Coronary artery (tissue), 2 donors: ENCODE measurements around the gene MS4A7.

Experiments
- DNase-seq: peaks from one replicate; pipeline ENCODE4 v3.0.0-alpha.2; 2017; ENCODE audit warnings: low spot score
- H3K27ac ChIP-seq, 2 donors: fragments of 200-600 bp; sonication (generic); one replicate each; pipeline ENCODE4 v1.5.1; 2016 to 2019
- H3K4me3 ChIP-seq: fragments of 200-600 bp; sonication (generic); 2 replicates; pipeline ENCODE4 v1.5.1; 2016; ENCODE audit warnings: mild to moderate bottlenecking, moderate library complexity
- TF ChIP-seq, protein P1 (sequence below): fragments of 200-600 bp; sonication (generic); IDR thresholded peaks from one replicate; pipeline ENCODE4 v1.5.1; 2019; ENCODE audit warnings: antibody characterized with exemption

Gene MS4A7, protein sequence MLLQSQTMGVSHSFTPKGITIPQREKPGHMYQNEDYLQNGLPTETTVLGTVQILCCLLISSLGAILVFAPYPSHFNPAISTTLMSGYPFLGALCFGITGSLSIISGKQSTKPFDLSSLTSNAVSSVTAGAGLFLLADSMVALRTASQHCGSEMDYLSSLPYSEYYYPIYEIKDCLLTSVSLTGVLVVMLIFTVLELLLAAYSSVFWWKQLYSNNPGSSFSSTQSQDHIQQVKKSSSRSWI

DNA sequence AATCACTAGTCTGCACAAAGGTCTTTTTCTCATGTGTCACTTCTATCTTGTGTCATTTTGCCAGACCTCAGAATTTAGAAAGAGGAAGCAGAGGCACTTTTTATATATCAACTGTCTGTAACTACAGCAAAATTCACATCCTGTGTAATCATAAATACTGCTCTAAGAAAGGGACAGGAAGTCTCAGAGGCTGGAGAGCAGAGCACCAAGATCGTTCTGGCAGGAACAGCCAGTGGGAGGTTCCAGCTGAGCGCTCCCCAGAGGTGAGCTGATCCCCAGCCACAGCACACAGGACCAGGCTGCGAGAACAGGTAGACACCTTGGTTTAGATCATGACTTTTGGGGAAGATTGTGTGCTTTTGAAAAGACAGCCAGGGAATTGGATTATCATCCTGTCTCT is at the start of gene MS4A7:
Gene MS4A7, plus strand, starts transcription at position 179 of the 400 bp plus-strand sequence. CDS start 4,610 bp downstream, outside the sequence.
- Histone ChIP-seq H3K27ac (peak within 1 kb of the TSS in 1 of 2 donors; percentile 80), H3K4me3 (peak within 1 kb of the TSS; percentile 60)
- no peak for DNase-seq
- TF ChIP-seq, protein P1, sequence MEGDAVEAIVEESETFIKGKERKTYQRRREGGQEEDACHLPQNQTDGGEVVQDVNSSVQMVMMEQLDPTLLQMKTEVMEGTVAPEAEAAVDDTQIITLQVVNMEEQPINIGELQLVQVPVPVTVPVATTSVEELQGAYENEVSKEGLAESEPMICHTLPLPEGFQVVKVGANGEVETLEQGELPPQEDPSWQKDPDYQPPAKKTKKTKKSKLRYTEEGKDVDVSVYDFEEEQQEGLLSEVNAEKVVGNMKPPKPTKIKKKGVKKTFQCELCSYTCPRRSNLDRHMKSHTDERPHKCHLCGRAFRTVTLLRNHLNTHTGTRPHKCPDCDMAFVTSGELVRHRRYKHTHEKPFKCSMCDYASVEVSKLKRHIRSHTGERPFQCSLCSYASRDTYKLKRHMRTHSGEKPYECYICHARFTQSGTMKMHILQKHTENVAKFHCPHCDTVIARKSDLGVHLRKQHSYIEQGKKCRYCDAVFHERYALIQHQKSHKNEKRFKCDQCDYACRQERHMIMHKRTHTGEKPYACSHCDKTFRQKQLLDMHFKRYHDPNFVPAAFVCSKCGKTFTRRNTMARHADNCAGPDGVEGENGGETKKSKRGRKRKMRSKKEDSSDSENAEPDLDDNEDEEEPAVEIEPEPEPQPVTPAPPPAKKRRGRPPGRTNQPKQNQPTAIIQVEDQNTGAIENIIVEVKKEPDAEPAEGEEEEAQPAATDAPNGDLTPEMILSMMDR: no peak

DNA sequence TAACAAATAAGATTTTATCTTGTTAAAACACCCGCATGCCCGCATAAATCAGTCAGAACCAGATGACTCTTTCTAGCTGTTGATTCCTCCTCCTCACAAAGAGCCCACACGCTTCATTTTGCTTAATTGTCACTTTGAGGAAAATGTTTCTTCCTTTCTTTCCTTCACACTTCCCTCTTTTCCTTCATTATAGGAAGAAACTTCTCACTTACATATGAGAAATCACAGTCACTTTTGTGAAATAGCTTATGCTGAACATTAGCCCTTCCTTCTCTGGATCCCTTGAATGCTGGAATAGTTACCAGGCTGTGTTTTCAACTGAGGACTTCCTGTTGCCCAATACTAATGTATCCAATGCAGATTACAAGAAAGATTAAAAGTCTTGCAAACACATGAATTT is 45.5 kb upstream of the MS4A7 start:
- TF ChIP-seq, protein P1: no peak
- no peak overlapping the region for H3K4me3 ChIP-seq
- no peak overlapping the region for H3K27ac ChIP-seq
- no peak for DNase-seq

DNA sequence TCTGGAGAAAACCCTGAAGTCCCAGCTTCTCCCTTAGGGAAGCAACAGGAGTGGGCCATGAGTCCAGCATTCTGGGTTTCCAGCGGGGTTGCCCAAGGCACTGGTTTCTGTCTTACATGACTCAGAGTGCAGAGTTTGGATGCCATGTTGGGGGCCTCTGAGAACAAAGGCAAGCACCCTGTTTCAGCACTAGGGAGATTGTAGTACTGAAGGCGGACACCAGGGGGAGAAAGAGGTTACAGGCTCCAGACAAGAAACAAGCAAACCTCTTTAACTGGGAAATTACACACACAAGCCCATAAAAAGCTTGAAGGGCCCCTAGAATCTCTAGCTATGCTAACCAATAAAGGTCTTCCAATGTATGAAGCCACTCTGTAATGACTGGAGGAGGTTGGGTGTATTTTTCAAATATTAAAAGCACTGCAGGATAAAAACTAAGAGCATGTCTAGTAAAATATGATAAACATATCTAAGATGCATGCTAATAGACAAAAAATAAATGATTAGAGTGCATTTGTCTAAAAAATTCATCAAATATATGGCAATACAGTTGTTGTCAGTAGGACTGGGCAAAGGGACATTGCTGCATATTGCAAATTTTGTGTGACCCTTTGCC is 44.2 kb upstream of the MS4A7 start:
- H3K27ac ChIP-seq: peak overlapping the region in 1 of 2 donors; percentile 0
- no peak for DNase-seq
- TF ChIP-seq, protein P1: no peak

DNA sequence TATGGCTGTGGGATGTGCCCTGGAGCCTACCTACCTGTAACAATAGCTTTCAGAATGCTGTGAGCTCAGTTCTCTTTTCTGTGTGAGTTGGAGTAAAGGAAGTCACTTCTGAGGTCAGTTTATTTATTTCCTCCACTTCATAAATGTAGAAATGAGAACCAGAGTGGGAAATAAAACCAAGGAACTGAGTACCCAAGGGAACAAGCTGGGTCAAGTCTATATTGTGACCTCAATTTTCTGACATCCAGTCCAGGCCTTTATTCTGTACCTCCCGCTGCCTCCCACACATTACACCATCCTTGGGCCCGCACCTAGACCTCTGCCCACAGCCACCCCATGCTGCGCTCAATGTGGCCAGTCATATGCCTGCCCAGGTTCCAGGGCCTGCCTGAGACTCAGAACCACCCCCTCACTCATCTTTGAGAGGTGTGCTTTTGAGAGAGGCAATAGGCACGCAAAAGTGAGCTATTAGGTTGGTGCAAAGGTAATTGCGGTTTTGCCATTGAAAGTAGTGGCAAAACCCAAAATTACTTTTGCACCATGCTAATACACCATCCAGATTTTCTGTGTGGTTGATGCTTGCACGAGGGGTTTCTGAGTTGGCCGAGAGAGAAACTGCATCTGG is 41.5 kb upstream of the MS4A7 start:
- TF ChIP-seq, protein P1: no peak
- no peak for DNase-seq
- H3K4me3 ChIP-seq: no peak overlapping the region
- H3K27ac ChIP-seq: peak overlapping the region in 1 of 2 donors; percentile 31

More for the DNA sequence above, 44.2 kb upstream of the MS4A7 start:
- H3K4me3 ChIP-seq: no peak overlapping the region

DNA sequence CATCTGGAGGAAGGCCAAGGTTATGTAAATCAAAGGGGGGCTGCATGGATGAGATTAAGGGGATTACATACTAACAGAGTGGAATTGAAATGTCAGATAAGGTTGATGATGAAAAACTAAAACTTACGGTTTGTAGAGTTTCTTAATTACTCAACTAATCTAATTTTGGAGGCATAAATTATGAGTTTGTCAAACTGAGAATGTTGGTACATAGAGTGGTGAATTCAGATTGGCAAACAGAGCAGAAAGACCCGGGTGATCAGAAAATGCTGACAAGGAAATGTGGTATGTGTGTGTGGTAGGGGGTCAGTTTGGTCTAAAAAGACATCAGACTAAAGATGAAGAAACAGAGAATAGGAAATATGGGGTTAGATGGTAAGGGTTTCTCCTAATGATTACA is 40.3 kb upstream of the MS4A7 start:
- TF ChIP-seq, protein P1: no peak
- no peak overlapping the region for H3K27ac ChIP-seq
- no peak overlapping the region for H3K4me3 ChIP-seq
- no peak for DNase-seq

DNA sequence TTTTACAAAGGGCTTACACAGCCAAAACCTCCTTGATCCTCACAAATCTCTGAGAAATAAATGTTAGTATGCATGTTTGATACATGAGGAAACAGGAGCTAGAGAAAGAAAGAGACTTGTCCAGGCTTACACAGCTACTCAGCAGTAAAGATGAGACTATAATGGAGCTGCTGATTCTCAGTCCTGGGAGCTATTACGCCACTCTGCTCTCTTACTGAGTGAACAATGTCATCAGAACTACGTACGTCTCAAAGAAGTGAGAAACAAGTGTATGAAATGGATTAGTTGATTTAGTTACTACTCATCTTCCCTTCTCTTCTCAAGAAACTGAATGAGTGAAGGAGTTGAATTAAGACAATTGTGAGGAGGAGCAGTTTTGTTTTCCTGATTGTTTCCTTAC is 39.0 kb upstream of the MS4A7 start:
- no peak overlapping the region for H3K27ac ChIP-seq
- TF ChIP-seq, protein P1: no peak
- H3K4me3 ChIP-seq: no peak overlapping the region
- no peak for DNase-seq
